Endodermal cell (in vitro differentiated cells): ENCODE data around the gene KIFC3. TPM values are rescaled to one million over a fixed set of nuclear protein-coding genes. Genes with fewer than 3 reads are reported as not detected.

Source experiments
- DNase-seq: peaks from one replicate; pipeline ENCODE4 v3.0.0-alpha.2; 2017
- H3K27ac ChIP-seq: 2 replicates; pipeline ENCODE4 v1.5.1; 2013; ENCODE audit warnings: mild to moderate bottlenecking, low read depth, low read length, moderate library complexity
- H3K27me3 ChIP-seq: 2 replicates; pipeline ENCODE4 v1.6.1; 2013; ENCODE audit warnings: mild to moderate bottlenecking, low read length, moderate library complexity; ENCODE audit not compliant: insufficient read depth, control insufficient read depth, poor library complexity, severe bottlenecking
- H3K36me3 ChIP-seq: 2 replicates; pipeline ENCODE4 v1.7.0; 2013; ENCODE audit warnings: mild to moderate bottlenecking, low read length, moderate library complexity; ENCODE audit not compliant: control insufficient read depth, insufficient read depth
- H3K4me1 ChIP-seq: one replicate; pipeline ENCODE4 v1.7.0; 2013; ENCODE audit warnings: low read length; ENCODE audit not compliant: control insufficient read depth, insufficient read depth
- H3K4me3 ChIP-seq: 2 replicates; pipeline ENCODE4 v1.5.1; 2013; ENCODE audit warnings: mild to moderate bottlenecking, low read length, moderate library complexity
- H3K9ac ChIP-seq: 2 replicates; pipeline ENCODE4 v1.6.1; 2013; ENCODE audit warnings: mild to moderate bottlenecking, low read length, moderate library complexity; ENCODE audit not compliant: poor library complexity, severe bottlenecking; ENCODE audit errors: extremely low read depth
- H3K9me3 ChIP-seq: 2 replicates; pipeline ENCODE4 v1.6.1; 2013; ENCODE audit warnings: mild to moderate bottlenecking, low read length, moderate library complexity; ENCODE audit not compliant: control insufficient read depth
- H3K27ac Mint-ChIP-seq: 2 replicates; pipeline ENCODE4 v1.8.0; 2020; ENCODE audit warnings: mixed read lengths
- H3K27me3 Mint-ChIP-seq: 2 replicates; pipeline ENCODE4 v1.8.0; 2021; ENCODE audit warnings: mild to moderate bottlenecking, mixed read lengths; ENCODE audit not compliant: insufficient read depth
- H3K36me3 Mint-ChIP-seq: 2 replicates; pipeline ENCODE4 v1.8.0; 2020; ENCODE audit warnings: low read depth, mixed read lengths
- H3K4me1 Mint-ChIP-seq: 2 replicates; pipeline ENCODE4 v1.8.0; 2020; ENCODE audit warnings: mixed read lengths
- H3K4me3 Mint-ChIP-seq: 2 replicates; pipeline ENCODE4 v1.8.0; 2020; ENCODE audit warnings: mild to moderate bottlenecking, moderate library complexity, mixed read lengths
- H3K9me3 Mint-ChIP-seq: 2 replicates; pipeline ENCODE4 v1.8.0; 2020; ENCODE audit warnings: mild to moderate bottlenecking, mixed read lengths
- WGBS, 2 experiments: methylation state at CpG; one replicate each; pipeline versions ENCODE4 v1.1.5 to v1.1.7; 2013; ENCODE audit warnings: missing lambda C conversion rate in 2 of 2, mixed read lengths in 1 of 2; ENCODE audit not compliant: insufficient coverage in 1 of 2, insufficient read length in 1 of 2; 5-methylcytosine and 5-hydroxymethylcytosine counted together
- total RNA-seq, 2 donors: library from RNA; stranded (reverse); fragmentation: NEBNext Ultra II Directional in 1 of 2; extraction: Animal tissue kit (Norgen Biotek cat#: 25700) in 1 of 2; gene quantifications; 2 replicates in 1 of 2; 3 replicates in 1 of 2; pipeline ENCODE4 v1.2.1, GENCODE V29; 2021
- TF ChIP-seq, protein P1 (sequence below): fragments of 200-600 bp; sonication (generic); conservative IDR thresholded peaks from 2 replicates; pipeline ENCODE4 v1.5.0; 2021; ENCODE audit warnings: antibody characterized with exemption, mild to moderate bottlenecking

The KIFC3 gene
- total RNA-seq, 2 donors from 2014 or later = 39.2 to 39.3 TPM

DNA sequence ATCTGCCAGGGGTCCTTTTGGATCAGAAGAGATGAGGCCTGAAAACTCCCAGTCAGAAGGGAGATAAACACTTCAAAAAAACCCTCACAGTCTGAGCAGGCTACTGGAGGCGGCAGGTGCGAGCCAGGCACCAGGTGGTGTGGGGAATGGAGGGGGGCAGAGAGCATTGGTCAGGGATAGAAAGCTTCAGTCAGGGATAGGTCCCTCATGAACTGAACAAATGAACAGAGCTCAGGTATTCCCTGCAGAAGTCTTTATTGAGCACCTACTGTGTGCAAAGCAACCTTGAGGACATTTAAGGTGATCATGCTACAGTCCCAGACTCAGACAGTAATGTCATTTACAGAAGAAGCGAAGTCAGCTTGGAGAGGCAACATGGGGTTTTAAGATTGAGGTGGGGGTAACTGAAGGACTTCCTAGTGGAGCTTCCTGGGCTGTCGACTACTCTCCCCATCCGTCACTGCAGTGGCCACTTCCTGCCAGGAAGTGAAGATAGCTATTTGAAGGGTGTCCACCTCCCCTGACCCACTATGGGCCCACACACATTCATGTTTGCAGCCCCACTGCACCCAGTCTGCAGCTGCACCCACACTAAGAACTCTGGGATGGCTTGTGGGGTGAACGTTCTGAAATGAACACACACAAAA, 3.2 kb downstream of the KIFC3 start:
- peaks cover 57% of the 10 kb centered on the region for H3K4me1 Mint-ChIP-seq
- H3K4me3 Mint-ChIP-seq = peak overlapping the region; percentile 64
- H3K9me3 ChIP-seq = no peaks in the 10 kb centered on the region
- H3K27ac Mint-ChIP-seq = peak overlapping the region; percentile 26
- H3K27me3 ChIP-seq = no peaks in the 10 kb centered on the region
- DNase-seq = no peak
- H3K36me3 ChIP-seq = peaks cover 28% of the 10 kb centered on the region
- peaks cover 10% of the 10 kb centered on the region for H3K36me3 Mint-ChIP-seq
- H3K4me3 ChIP-seq = peak overlapping the region; percentile 54
- TF ChIP-seq, protein P1, sequence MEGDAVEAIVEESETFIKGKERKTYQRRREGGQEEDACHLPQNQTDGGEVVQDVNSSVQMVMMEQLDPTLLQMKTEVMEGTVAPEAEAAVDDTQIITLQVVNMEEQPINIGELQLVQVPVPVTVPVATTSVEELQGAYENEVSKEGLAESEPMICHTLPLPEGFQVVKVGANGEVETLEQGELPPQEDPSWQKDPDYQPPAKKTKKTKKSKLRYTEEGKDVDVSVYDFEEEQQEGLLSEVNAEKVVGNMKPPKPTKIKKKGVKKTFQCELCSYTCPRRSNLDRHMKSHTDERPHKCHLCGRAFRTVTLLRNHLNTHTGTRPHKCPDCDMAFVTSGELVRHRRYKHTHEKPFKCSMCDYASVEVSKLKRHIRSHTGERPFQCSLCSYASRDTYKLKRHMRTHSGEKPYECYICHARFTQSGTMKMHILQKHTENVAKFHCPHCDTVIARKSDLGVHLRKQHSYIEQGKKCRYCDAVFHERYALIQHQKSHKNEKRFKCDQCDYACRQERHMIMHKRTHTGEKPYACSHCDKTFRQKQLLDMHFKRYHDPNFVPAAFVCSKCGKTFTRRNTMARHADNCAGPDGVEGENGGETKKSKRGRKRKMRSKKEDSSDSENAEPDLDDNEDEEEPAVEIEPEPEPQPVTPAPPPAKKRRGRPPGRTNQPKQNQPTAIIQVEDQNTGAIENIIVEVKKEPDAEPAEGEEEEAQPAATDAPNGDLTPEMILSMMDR = no peak
- no peak overlapping the region for H3K9ac ChIP-seq
- no peaks in the 10 kb centered on the region for H3K27me3 Mint-ChIP-seq
- peaks cover 37% of the 10 kb centered on the region for H3K4me1 ChIP-seq
- H3K27ac ChIP-seq = no peak overlapping the region
- H3K9me3 Mint-ChIP-seq = no peaks in the 10 kb centered on the region
- 74 to 78% methylated on average over 4 to 6 of the region's 6 CpGs for WGBS, 2 experiments

DNA sequence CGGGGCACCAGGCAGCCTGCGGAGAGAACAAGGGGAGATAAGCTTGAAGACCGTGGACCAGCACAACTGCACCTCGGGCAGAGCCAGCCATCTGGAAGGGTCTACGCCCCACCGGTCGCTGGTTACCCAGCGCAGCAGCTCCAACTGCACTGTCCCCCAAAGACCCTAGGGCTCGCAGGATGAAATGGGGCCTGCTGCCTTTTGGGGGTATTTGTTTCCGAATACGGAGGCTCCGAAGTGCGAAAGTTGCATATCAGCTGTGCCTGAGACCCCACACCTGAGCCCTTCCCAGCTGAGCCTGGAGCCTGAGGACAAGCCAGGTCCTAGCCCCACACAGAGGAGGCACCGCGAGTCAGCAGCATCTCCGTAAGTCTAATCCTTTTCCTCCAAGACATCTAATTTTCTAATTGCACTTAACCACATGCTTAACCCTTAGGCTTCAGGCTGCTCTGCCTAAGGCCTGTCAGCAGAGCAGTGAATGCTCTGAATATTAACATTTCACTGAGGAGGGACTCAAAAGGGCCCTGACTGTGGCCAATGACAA, 4.0 kb downstream of the KIFC3 start:
- no peaks in the 10 kb centered on the region for H3K9me3 ChIP-seq
- no peak overlapping the region for H3K9ac ChIP-seq
- peaks cover 32% of the 10 kb centered on the region for H3K36me3 ChIP-seq
- H3K27me3 Mint-ChIP-seq = no peaks in the 10 kb centered on the region
- peak overlapping the region; percentile 70 for H3K27ac Mint-ChIP-seq
- H3K36me3 Mint-ChIP-seq = peaks cover 10% of the 10 kb centered on the region
- peak overlapping the region; percentile 44 for H3K4me3 Mint-ChIP-seq
- H3K4me1 ChIP-seq = peaks cover 34% of the 10 kb centered on the region
- peaks cover 51% of the 10 kb centered on the region for H3K4me1 Mint-ChIP-seq
- no peaks in the 10 kb centered on the region for H3K27me3 ChIP-seq
- TF ChIP-seq, protein P1 = no peak
- no peak overlapping the region for H3K27ac ChIP-seq
- peak overlapping the region; percentile 49 for H3K4me3 ChIP-seq
- no peaks in the 10 kb centered on the region for H3K9me3 Mint-ChIP-seq
- WGBS, 2 experiments = 83 to 85% methylated on average over 13 to 16 of the region's 16 CpGs
- DNase-seq = no peak

DNA sequence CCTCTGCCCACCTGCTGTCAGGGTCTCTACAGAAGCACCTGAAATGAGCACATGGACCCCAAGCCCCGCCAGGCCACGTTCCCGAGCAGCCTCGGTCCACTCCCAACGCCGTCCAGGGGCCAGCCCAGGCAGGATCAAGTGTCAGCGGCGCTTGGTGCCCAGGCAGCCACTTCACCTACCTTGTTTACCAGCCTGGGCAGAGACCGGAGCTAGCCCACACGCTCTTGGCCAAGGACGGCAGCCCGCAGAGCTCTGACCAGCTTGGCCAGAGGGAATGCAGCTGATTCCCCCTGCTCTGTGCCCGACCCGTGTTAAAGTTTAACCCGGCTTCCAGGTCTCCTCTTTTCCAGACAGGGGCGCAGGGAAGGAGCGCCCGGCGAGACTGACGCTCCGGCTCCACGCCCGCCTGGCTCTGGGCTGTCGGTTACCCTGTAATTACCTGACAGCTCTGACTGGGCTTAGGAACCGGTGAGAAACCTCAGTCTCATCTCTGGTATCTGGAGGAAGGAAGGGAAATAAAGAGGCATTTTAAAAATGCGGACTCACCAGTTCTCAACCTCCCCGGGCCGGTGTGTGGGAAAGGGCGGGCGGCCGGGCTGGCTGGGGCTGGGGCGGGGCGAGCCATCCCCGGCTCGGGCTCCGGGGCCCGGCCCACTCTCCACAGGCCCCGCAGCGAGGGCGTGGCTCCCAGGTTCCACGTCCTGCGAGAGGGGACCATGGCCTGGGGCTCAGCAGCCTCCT, 4.6 kb downstream of the KIFC3 start:
- Mint-ChIP-seq H3K27me3 (no peaks in the 10 kb centered on the region), H3K27ac (peak overlapping the region; percentile 77), H3K36me3 (peaks cover 11% of the 10 kb centered on the region), H3K9me3 (no peaks in the 10 kb centered on the region), H3K4me3 (peak overlapping the region; percentile 44), H3K4me1 (peaks cover 44% of the 10 kb centered on the region)
- Histone ChIP-seq H3K36me3 (peaks cover 35% of the 10 kb centered on the region), H3K27ac (no peak overlapping the region), H3K27me3 (no peaks in the 10 kb centered on the region), H3K4me1 (peaks cover 28% of the 10 kb centered on the region), H3K4me3 (no peak overlapping the region), H3K9me3 (no peaks in the 10 kb centered on the region), H3K9ac (no peak overlapping the region)
- TF ChIP-seq, protein P1 = no peak
- 69 to 71% methylated on average over 7 to 42 of the region's 42 CpGs for WGBS, 2 experiments
- DNase-seq = peak; percentile 90
